Mesodermal cell (in vitro differentiated cells): ENCODE data around the gene SLC22A6.
A peak's percentile ranks its signal among the peaks of the same experiment; 100 is the strongest.

Experiments
- H3K27ac ChIP-seq: 2 replicates; pipeline ENCODE4 v1.7.0; 2013; ENCODE audit warnings: mild to moderate bottlenecking, low read depth, low read length, moderate library complexity; ENCODE audit not compliant: severe bottlenecking
- H3K36me3 ChIP-seq: 2 replicates; pipeline ENCODE4 v1.7.1; 2013; ENCODE audit warnings: mild to moderate bottlenecking, low read length, moderate library complexity; ENCODE audit not compliant: control insufficient read depth, insufficient read depth
- H3K4me1 ChIP-seq: one replicate; pipeline ENCODE4 v1.7.1; 2013; ENCODE audit warnings: mild to moderate bottlenecking, low read length; ENCODE audit not compliant: insufficient read depth, control insufficient read depth, poor library complexity, severe bottlenecking
- H3K4me3 ChIP-seq: 2 replicates; pipeline ENCODE4 v1.7.0; 2013; ENCODE audit warnings: low read length, control low read depth, mild to moderate bottlenecking; ENCODE audit not compliant: insufficient read depth, poor library complexity, severe bottlenecking; ENCODE audit errors: extremely low read depth
- H3K9me3 ChIP-seq: 2 replicates; pipeline ENCODE4 v1.7.1; 2013; ENCODE audit warnings: mild to moderate bottlenecking, low read length, moderate library complexity; ENCODE audit not compliant: control insufficient read depth
- WGBS, 2 experiments: methylation state at CpG; one replicate each; pipeline ENCODE4 v1.1.5; 2013; ENCODE audit warnings: missing lambda C conversion rate in 2 of 2; ENCODE audit not compliant: insufficient coverage in 2 of 2; 5-methylcytosine and 5-hydroxymethylcytosine counted together

The SLC22A6 gene

DNA sequence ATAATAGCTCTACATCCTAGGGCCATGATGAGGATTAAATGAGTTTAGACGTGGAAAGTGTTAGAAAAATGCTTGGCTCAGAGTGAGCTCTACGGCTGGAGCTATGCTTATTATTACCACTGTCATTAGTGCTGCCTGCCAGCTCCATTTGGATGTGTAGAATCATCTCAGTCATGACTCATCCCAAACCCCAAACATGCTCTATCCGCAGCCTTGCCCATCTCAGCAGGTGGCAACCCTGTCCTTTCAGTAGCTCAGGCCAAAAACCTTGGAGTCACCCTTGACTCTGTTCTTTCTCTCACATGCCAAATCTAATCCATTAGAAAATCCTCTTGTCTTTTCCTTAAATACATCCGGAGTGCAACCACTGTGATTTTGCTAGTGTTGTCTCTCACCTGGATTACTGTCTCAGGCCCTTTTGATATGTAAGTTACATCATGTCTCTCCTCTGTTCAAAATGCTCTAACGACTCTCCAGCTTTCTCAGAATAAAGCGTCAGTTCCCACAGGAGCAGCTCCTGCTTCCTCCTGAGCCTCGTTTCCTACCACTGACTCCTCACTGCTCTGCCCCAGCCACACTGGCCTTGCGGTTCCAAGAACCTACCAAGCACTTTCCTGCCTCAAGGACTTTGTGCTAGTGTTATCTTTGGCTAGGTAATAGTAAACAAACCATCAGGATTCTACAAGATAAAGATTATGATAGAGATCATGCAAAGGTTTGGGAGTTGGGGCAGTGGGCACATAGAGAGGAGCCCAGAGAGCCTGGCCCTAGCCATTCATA, 53.1 kb downstream of the SLC22A6 start:
- Histone ChIP-seq H3K4me1 (no peaks in the 10 kb centered on the region), H3K9me3 (no peaks in the 10 kb centered on the region), H3K4me3 (no peak overlapping the region), H3K27ac (no peak overlapping the region), H3K36me3 (no peaks in the 10 kb centered on the region)
- WGBS, 2 experiments: 30 to 47% methylated on average over 2 to 6 of the region's 8 CpGs

DNA sequence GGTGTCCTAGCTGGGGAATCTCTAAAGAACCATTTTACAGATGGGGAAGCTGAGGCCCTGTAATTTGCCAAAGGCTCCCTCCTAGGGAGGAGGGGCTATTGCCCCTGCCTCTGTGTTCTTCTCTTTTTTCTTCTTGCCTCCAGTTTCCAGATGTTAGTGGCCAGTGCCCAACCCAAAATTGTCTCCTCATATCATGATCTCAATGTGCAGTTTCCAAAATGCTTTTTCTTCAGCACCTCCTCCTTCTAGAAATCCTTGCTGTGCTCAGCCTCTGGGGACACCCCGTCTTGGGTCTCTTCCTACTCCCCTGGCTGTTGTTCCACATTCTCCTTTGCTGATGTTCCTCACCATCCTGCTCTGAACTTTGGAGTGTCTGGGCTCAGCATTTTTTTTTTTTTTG, 54.1 kb downstream of the SLC22A6 start:
- WGBS, 2 experiments: 100% methylated on average over 1 of the region's 1 CpG
- H3K27ac ChIP-seq: no peak overlapping the region
- no peak overlapping the region for H3K4me3 ChIP-seq
- no peaks in the 10 kb centered on the region for H3K9me3 ChIP-seq
- H3K4me1 ChIP-seq: peaks cover 3% of the 10 kb centered on the region
- H3K36me3 ChIP-seq: no peaks in the 10 kb centered on the region

DNA sequence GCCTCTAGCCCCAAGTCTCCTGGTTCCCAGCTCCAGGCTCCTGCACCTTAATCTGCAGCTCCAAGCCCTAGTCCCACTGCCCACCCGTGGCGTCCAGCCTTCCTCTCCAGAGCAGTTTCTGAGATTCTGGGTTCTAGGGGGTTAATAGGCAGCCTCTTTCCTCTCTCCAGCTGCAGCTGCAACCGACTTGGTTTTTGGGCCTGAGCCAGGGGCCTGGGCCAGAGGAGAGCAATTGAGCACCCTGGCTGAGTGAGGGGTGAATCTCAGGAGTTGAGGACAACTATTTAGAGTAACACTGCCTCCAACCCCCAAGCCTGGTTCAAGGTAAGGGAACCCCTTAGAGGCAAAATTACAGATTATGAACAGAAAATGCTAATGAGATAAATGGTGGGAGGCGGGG, 54.6 kb downstream of the SLC22A6 start:
- 82 to 100% methylated on average over 1 of the region's 4 CpGs for WGBS, 2 experiments
- no peaks in the 10 kb centered on the region for H3K36me3 ChIP-seq
- no peaks in the 10 kb centered on the region for H3K9me3 ChIP-seq
- no peak overlapping the region for H3K4me3 ChIP-seq
- peaks cover 8% of the 10 kb centered on the region for H3K4me1 ChIP-seq
- no peak overlapping the region for H3K27ac ChIP-seq

DNA sequence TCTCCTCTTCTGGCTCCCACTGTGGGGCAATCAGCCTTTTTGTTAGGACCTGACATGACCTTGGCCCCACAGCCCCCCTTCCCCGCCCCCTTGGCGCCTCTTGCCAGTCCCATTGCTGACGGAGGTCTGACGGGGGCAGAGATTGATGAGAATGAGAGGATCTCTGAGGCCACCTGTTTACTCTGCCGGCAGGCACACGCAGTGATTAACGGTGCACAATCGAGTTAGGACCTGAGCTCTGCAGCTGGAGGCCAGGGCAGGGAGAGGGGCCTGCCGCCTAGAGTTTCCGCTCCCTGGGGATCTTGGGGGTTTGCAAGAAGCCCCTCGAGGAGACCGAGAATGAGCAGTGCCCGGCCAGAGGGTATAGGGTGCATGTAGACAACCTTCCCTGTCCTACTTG, 56.8 kb downstream of the SLC22A6 start:
- Histone ChIP-seq H3K27ac (no peak overlapping the region), H3K4me1 (peaks cover 8% of the 10 kb centered on the region), H3K36me3 (no peaks in the 10 kb centered on the region), H3K4me3 (no peak overlapping the region), H3K9me3 (no peaks in the 10 kb centered on the region)
- WGBS, 2 experiments: 27 to 44% methylated on average over 6 of the region's 13 CpGs

DNA sequence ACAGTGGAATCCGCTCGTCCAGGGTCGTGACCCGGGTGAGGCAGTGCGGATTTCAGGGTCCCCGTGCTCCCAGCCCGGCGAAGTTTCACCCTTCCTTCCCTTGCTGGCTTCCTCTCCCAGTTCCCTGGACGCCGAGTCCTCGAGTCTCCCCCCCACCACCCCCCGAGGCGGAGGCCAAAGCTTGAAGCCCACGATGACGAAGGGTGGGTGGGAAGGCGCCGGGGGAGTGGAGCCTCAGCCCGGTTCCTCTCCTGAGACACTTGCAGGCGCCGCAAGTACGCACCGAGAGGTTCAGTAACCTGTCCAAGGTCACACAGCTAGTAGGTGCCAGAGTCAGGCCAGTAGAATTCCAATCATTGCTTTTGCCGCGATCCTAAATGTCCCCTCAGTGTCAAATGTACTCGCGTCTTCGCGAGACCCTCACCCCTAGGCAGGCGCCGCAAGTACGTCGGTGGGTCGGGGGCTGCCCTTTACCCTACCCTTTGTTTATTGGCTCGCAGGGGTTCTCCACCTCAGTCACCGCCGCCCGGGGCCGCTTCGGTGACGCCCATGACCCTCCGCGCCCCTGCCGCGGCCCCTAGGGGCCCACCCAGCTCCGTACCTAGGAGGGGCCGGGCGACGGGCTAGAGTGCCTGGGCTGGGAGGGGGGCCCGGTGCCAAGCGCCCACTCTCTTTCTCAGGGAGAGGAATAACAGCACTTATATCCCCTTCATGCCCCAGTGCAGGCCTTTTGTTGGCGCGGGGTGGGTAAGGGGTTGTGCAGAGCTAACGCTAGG, 57.9 kb downstream of the SLC22A6 start:
- H3K4me3 ChIP-seq: peak overlapping the region; percentile 28
- H3K4me1 ChIP-seq: peaks cover 8% of the 10 kb centered on the region
- WGBS, 2 experiments: 6 to 9% methylated on average over 28 to 38 of the region's 53 CpGs
- no peaks in the 10 kb centered on the region for H3K9me3 ChIP-seq
- no peak overlapping the region for H3K27ac ChIP-seq
- no peaks in the 10 kb centered on the region for H3K36me3 ChIP-seq
